ENCODE measurements around the gene CNNM2.

CNNM2 gene

DNA sequence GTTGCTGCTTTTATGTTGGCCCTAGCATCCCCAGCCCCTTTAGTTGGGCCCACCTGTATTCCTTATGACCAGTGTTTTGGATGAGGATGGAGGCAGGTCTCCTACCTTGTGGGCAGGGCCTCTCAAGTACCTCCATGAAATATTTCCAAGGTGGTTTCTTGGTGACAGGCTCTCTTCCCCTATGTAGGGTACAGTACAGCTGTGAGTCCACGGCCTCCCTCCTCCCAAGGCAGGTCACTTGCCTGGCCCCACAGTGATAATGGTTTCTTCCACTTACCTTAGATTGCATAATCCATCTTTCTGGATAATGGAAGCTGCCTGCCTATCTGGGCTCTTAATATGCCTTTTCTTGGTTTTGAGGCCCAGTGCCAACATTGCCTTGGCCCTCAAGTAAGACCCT is 164.6 kb downstream of the CNNM2 start:
- no peak for DNase-seq (ENCODE audit: low spot score)
- TF ChIP-seq CTCF (conservative IDR thresholded peaks at IDR 0.05; ENCODE audit: low read depth) = no peak
- POLR2A ChIA-PET (ENCODE audit: low non-redundant PET) = no interaction called here
- CTCF ChIA-PET = interaction anchor here (1.5 kb wide), 1 partner anchor 162 kb away, joined by 5 read pairs; no protein-coding TSS in a partner anchor
- H3K27ac ChIP-seq = no peak overlapping the region

DNA sequence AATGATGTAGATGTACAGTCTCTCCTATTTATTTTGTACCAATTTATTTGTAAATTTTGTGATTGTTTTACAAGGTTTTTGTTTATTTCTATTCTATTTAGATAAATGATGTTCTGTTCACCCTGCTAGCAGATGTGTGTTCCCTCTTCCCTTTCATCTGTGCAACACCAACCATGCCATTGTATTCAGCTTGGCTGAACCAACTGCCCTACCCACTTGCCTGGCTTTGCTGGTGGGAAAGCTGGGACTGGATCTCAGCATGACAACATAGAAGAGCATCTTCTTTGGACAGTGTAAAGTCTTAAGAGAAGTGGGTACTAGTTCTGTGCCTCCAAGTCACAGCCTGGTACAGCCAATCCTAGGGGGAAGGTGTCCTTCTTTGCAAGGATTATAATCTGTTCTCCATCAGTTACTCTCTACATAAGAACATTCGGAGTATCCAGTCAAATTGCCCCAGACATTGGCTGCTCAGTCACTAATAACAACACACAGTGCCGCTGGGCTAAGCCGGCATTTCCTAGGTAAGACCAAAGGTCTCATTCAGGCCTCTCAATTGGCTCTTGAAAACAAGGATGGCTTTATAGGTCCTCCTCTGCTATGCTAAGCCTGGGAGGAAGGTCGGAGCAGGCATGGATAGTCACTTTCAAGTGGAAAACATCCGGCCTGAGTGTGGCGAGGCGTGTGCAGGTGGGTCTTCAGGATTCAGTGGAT is 165.3 kb downstream of the CNNM2 start:
- CTCF ChIA-PET = no interaction called here

GRCh38 chr10:103083977-103084320 is 165.9 kb downstream of the CNNM2 start:
- no peak overlapping the region for H3K27ac ChIP-seq
- DNase-seq (ENCODE audit: low spot score) = no peak
- ChIA-PET POLR2A (ENCODE audit: low non-redundant PET) (interaction anchor here (0.6 kb wide), 1 partner anchor 313 kb away, joined by 3 read pairs; no protein-coding TSS in a partner anchor), CTCF (no interaction called here)
- no peak for TF ChIP-seq CTCF (conservative IDR thresholded peaks at IDR 0.05; ENCODE audit: low read depth)

More for the DNA sequence above, 165.3 kb downstream of the CNNM2 start:
- no peak for TF ChIP-seq CTCF (conservative IDR thresholded peaks at IDR 0.05; ENCODE audit: low read depth)
- no peak for DNase-seq (ENCODE audit: low spot score)
- H3K27ac ChIP-seq = no peak overlapping the region
- POLR2A ChIA-PET (ENCODE audit: low non-redundant PET) = no interaction called here

DNA sequence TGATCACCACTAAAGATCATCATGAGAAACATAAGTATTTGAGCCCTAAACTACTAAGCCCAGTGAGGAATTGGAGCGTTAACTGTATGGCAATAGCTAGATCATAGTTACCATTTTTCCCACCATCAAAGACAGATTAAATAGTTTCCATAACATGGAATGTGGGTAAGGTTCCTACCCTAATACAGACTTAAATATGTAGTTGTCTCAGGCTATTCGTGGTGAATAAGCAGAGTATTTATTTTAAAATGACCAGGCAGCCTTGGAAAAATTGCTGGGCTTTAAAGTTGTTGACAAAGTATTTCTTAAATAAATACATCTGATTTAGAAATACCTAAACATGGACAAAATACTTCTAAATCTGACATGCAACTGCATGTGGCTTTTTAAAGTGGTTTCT is 168.2 kb downstream of the CNNM2 start:
- no peak for DNase-seq (ENCODE audit: low spot score)
- CTCF ChIA-PET = interaction anchor here (0.7 kb wide), 1 partner anchor 169 kb away, joined by 4 read pairs; no protein-coding TSS in a partner anchor
- POLR2A ChIA-PET (ENCODE audit: low non-redundant PET) = no interaction called here
- H3K27ac ChIP-seq = no peak overlapping the region
- no peak for TF ChIP-seq CTCF (conservative IDR thresholded peaks at IDR 0.05; ENCODE audit: low read depth)

DNA sequence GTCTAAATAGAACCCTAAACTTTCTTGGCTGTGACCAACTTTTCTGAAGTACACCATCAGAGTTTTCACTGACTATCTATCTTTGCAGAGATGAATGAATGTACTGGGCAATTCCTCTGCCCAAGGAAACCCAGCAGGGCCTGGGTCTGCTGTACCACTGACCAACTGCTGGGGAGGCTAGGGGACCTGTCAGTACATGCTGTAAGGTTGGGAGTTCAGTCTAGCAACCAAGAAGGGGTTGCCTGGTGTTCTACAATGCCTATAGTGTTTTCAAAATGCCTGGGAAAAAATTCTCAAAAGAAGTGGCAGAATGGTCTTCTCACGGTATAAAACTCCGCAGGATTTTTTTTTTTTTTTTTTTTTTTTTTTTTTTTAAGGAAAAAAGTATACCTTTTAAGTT is 168.7 kb downstream of the CNNM2 start:
- ChIA-PET CTCF (interaction anchor here (0.9 kb wide), 1 partner anchor 158 kb away, joined by 3 read pairs; no protein-coding TSS in a partner anchor), POLR2A (ENCODE audit: low non-redundant PET) (no interaction called here)
- DNase-seq (ENCODE audit: low spot score) = no peak
- H3K27ac ChIP-seq = no peak overlapping the region
- no peak for TF ChIP-seq CTCF (conservative IDR thresholded peaks at IDR 0.05; ENCODE audit: low read depth)

DNA sequence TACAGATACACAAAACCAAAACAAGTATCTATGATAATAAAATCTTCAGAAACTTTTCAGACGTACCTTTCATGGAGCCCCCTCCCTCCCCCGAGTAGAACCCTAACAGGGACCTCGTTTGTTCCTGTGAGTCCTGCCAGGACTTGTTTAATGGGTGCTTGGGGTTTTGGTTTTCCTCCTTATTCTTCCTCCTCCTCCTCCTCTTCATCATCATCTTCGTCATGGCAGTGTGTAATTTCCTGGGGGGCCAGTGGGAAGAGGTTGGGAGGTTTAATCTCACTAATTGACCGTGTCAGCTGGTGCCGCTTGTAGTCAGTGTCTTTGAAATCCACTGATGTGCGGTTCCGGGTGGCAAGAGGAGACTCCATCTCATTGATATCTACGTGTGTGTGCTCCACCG is 171.4 kb downstream of the CNNM2 start:
- TF ChIP-seq CTCF (conservative IDR thresholded peaks at IDR 0.05; ENCODE audit: low read depth) = no peak
- ChIA-PET POLR2A (ENCODE audit: low non-redundant PET) (no interaction called here), CTCF (no interaction called here)
- H3K27ac ChIP-seq = no peak overlapping the region
- DNase-seq (ENCODE audit: low spot score) = no peak
